Measurements from ENCODE around the gene ABCC10.

The ABCC10 gene

GRCh38 chr6:43475516-43475915 is 48.2 kb downstream of the ABCC10 start:
- no CpG with 5 or more reads among the region's 6 CpGs for WGBS (ENCODE audit: extremely low coverage, insufficient coverage, low lambda C conversion rate)
- H2AK5ac ChIP-seq (ENCODE audit: low read length) = no peak overlapping the region
- no peaks in the 10 kb centered on the region for H3K27me3 ChIP-seq (ENCODE audit: insufficient read depth, low read length, poor library complexity)
- no peak overlapping the region for H3K18ac ChIP-seq (ENCODE audit: low read length)
- H3K9ac ChIP-seq (ENCODE audit: low read length) = no peak overlapping the region
- peaks cover 15% of the 10 kb centered on the region for H3K79me1 ChIP-seq (ENCODE audit: low read length)
- H3K56ac ChIP-seq (ENCODE audit: low read length) = peak overlapping the region; percentile 15
- no peak overlapping the region for H3K4me3 ChIP-seq (ENCODE audit: low read length)
- no peak overlapping the region for H4K5ac ChIP-seq (ENCODE audit: low read length)
- H3K36me3 ChIP-seq (ENCODE audit: control insufficient read depth, insufficient read depth, low read length) = no peaks in the 10 kb centered on the region
- no peak overlapping the region for H2BK120ac ChIP-seq (ENCODE audit: low read depth, low read length)
- H2BK5ac ChIP-seq (ENCODE audit: low read length) = no peak overlapping the region
- no peak overlapping the region for H2BK15ac ChIP-seq (replicated peaks; ENCODE audit: low read depth)
- H3K79me2 ChIP-seq (ENCODE audit: control insufficient read depth, insufficient read depth, low read length) = peaks cover 17% of the 10 kb centered on the region
- no peak overlapping the region for H4K8ac ChIP-seq (ENCODE audit: low read depth, low read length)
- H3K4ac ChIP-seq (ENCODE audit: low read depth, low read length) = no peak overlapping the region
- no peak overlapping the region for H3K27ac ChIP-seq (ENCODE audit: low read depth, low read length)
- H3K4me2 ChIP-seq (ENCODE audit: low read length) = no peak overlapping the region
- H3K23ac ChIP-seq (ENCODE audit: low read length) = no peak overlapping the region
- H3K4me1 ChIP-seq (ENCODE audit: control insufficient read depth, low read depth, low read length) = peaks cover 9% of the 10 kb centered on the region
- DNase-seq = no peak

- Histone ChIP-seq H3K18ac (ENCODE audit: low read length) (no peak overlapping the region), H3K4me1 (ENCODE audit: control insufficient read depth, low read depth, low read length) (peaks cover 9% of the 10 kb centered on the region), H2BK15ac (replicated peaks; ENCODE audit: low read depth) (no peak overlapping the region), H3K79me2 (ENCODE audit: control insufficient read depth, insufficient read depth, low read length) (peaks cover 17% of the 10 kb centered on the region), H3K23ac (ENCODE audit: low read length) (no peak overlapping the region), H3K27me3 (ENCODE audit: insufficient read depth, low read length, poor library complexity) (no peaks in the 10 kb centered on the region), H2AK5ac (ENCODE audit: low read length) (no peak overlapping the region), H3K36me3 (ENCODE audit: control insufficient read depth, insufficient read depth, low read length) (no peaks in the 10 kb centered on the region), H3K4me3 (ENCODE audit: low read length) (no peak overlapping the region), H4K8ac (ENCODE audit: low read depth, low read length) (no peak overlapping the region), H3K4ac (ENCODE audit: low read depth, low read length) (no peak overlapping the region), H3K27ac (ENCODE audit: low read depth, low read length) (no peak overlapping the region), H3K79me1 (ENCODE audit: low read length) (peaks cover 16% of the 10 kb centered on the region), H2BK5ac (ENCODE audit: low read length) (no peak overlapping the region), H3K9ac (ENCODE audit: low read length) (peak overlapping the region; percentile 63), H4K5ac (ENCODE audit: low read length) (no peak overlapping the region), H3K4me2 (ENCODE audit: low read length) (peak overlapping the region; percentile 37), H3K56ac (ENCODE audit: low read length) (peak overlapping the region; percentile 76), H2BK120ac (ENCODE audit: low read depth, low read length) (no peak overlapping the region)
- no peak for DNase-seq
- WGBS (ENCODE audit: extremely low coverage, insufficient coverage, low lambda C conversion rate) = no CpG with 5 or more reads among the region's 2 CpGs
These were observed 49.4 kb downstream of the ABCC10 start for GRCh38 chr6:43476746-43477145.

- peak within 1 kb of the TSS; percentile 95 for H3K56ac ChIP-seq (ENCODE audit: low read length)
- no peak within 1 kb of the TSS for H2AK5ac ChIP-seq (ENCODE audit: low read length)
- H3K79me2 ChIP-seq (ENCODE audit: control insufficient read depth, insufficient read depth, low read length) = peaks cover 20% of the 10 kb centered on the region
- no peak within 1 kb of the TSS for H3K27ac ChIP-seq (ENCODE audit: low read depth, low read length)
- H3K4me1 ChIP-seq (ENCODE audit: control insufficient read depth, low read depth, low read length) = peaks cover 9% of the 10 kb centered on the region
- no peak within 1 kb of the TSS for H4K5ac ChIP-seq (ENCODE audit: low read length)
- no peak within 1 kb of the TSS for H2BK15ac ChIP-seq (replicated peaks; ENCODE audit: low read depth)
- H3K27me3 ChIP-seq (ENCODE audit: insufficient read depth, low read length, poor library complexity) = no peaks in the 10 kb centered on the region
- peak within 1 kb of the TSS; percentile 97 for H3K4ac ChIP-seq (ENCODE audit: low read depth, low read length)
- no peak within 1 kb of the TSS for H2BK5ac ChIP-seq (ENCODE audit: low read length)
- H3K36me3 ChIP-seq (ENCODE audit: control insufficient read depth, insufficient read depth, low read length) = no peaks in the 10 kb centered on the region
- no peak within 1 kb of the TSS for H3K23ac ChIP-seq (ENCODE audit: low read length)
- H2BK120ac ChIP-seq (ENCODE audit: low read depth, low read length) = no peak within 1 kb of the TSS
- peak within 1 kb of the TSS; percentile 91 for H4K8ac ChIP-seq (ENCODE audit: low read depth, low read length)
- H3K4me2 ChIP-seq (ENCODE audit: low read length) = peak within 1 kb of the TSS; percentile 96
- peak; percentile 93 for DNase-seq
- peak within 1 kb of the TSS; percentile 79 for H3K9ac ChIP-seq (ENCODE audit: low read length)
- peak within 1 kb of the TSS; percentile 83 for H3K4me3 ChIP-seq (ENCODE audit: low read length)
- H3K18ac ChIP-seq (ENCODE audit: low read length) = peak within 1 kb of the TSS; percentile 97
- peaks cover 18% of the 10 kb centered on the region for H3K79me1 ChIP-seq (ENCODE audit: low read length)
- no CpG with 5 or more reads among the region's 34 CpGs for WGBS (ENCODE audit: extremely low coverage, insufficient coverage, low lambda C conversion rate)
These were observed 50.1 kb downstream of the ABCC10 start, which contains the start of gene TJAP1 for GRCh38 chr6:43477235-43478007. Gene TJAP1, plus strand, starts transcription at chr6:43477570. Its CDS starts 21,432 bp downstream, at chr6:43499002.

GRCh38 chr6:43478008-43478372 is 50.6 kb downstream of the ABCC10 start:
- H3K79me2 ChIP-seq (ENCODE audit: control insufficient read depth, insufficient read depth, low read length) = peaks cover 23% of the 10 kb centered on the region
- no peak overlapping the region for H2BK120ac ChIP-seq (ENCODE audit: low read depth, low read length)
- no CpG with 5 or more reads among the region's 3 CpGs for WGBS (ENCODE audit: extremely low coverage, insufficient coverage, low lambda C conversion rate)
- no peak overlapping the region for H2AK5ac ChIP-seq (ENCODE audit: low read length)
- no peak overlapping the region for H2BK5ac ChIP-seq (ENCODE audit: low read length)
- H3K4me1 ChIP-seq (ENCODE audit: control insufficient read depth, low read depth, low read length) = peaks cover 9% of the 10 kb centered on the region
- no peak overlapping the region for H4K8ac ChIP-seq (ENCODE audit: low read depth, low read length)
- H3K4me2 ChIP-seq (ENCODE audit: low read length) = peak overlapping the region; percentile 96
- H3K4ac ChIP-seq (ENCODE audit: low read depth, low read length) = peak overlapping the region; percentile 97
- peaks cover 21% of the 10 kb centered on the region for H3K79me1 ChIP-seq (ENCODE audit: low read length)
- no peak overlapping the region for H3K18ac ChIP-seq (ENCODE audit: low read length)
- no peaks in the 10 kb centered on the region for H3K27me3 ChIP-seq (ENCODE audit: insufficient read depth, low read length, poor library complexity)
- no peaks in the 10 kb centered on the region for H3K36me3 ChIP-seq (ENCODE audit: control insufficient read depth, insufficient read depth, low read length)
- peak overlapping the region; percentile 79 for H3K9ac ChIP-seq (ENCODE audit: low read length)
- peak overlapping the region; percentile 95 for H3K56ac ChIP-seq (ENCODE audit: low read length)
- H3K4me3 ChIP-seq (ENCODE audit: low read length) = peak overlapping the region; percentile 83
- no peak overlapping the region for H2BK15ac ChIP-seq (replicated peaks; ENCODE audit: low read depth)
- H4K5ac ChIP-seq (ENCODE audit: low read length) = no peak overlapping the region
- H3K27ac ChIP-seq (ENCODE audit: low read depth, low read length) = no peak overlapping the region
- DNase-seq = no peak
- no peak overlapping the region for H3K23ac ChIP-seq (ENCODE audit: low read length)

- peaks cover 2% of the 10 kb centered on the region for H3K36me3 ChIP-seq (ENCODE audit: control insufficient read depth, insufficient read depth, low read length)
- no CpG with 5 or more reads among the region's 2 CpGs for WGBS (ENCODE audit: extremely low coverage, insufficient coverage, low lambda C conversion rate)
These were observed 53.7 kb downstream of the ABCC10 start for GRCh38 chr6:43481075-43481474.

More at GRCh38 chr6:43481075-43481474, 53.7 kb downstream of the ABCC10 start:
- peaks cover 31% of the 10 kb centered on the region for H3K79me2 ChIP-seq (ENCODE audit: control insufficient read depth, insufficient read depth, low read length)
- H3K4me2 ChIP-seq (ENCODE audit: low read length) = no peak overlapping the region
- no peak overlapping the region for H3K4me3 ChIP-seq (ENCODE audit: low read length)
- no peak overlapping the region for H2BK5ac ChIP-seq (ENCODE audit: low read length)
- no peak overlapping the region for H3K23ac ChIP-seq (ENCODE audit: low read length)
- no peaks in the 10 kb centered on the region for H3K27me3 ChIP-seq (ENCODE audit: insufficient read depth, low read length, poor library complexity)
- no peak overlapping the region for H2BK120ac ChIP-seq (ENCODE audit: low read depth, low read length)
- H3K4ac ChIP-seq (ENCODE audit: low read depth, low read length) = no peak overlapping the region
- H2AK5ac ChIP-seq (ENCODE audit: low read length) = no peak overlapping the region
- no peak overlapping the region for H3K18ac ChIP-seq (ENCODE audit: low read length)
- no peak overlapping the region for H4K5ac ChIP-seq (ENCODE audit: low read length)
- H3K56ac ChIP-seq (ENCODE audit: low read length) = no peak overlapping the region
- no peak overlapping the region for H3K9ac ChIP-seq (ENCODE audit: low read length)
- peaks cover 9% of the 10 kb centered on the region for H3K4me1 ChIP-seq (ENCODE audit: control insufficient read depth, low read depth, low read length)
- H3K79me1 ChIP-seq (ENCODE audit: low read length) = peaks cover 32% of the 10 kb centered on the region
- H2BK15ac ChIP-seq (replicated peaks; ENCODE audit: low read depth) = no peak overlapping the region
- no peak overlapping the region for H4K8ac ChIP-seq (ENCODE audit: low read depth, low read length)
- DNase-seq = peak; percentile 53
- no peak overlapping the region for H3K27ac ChIP-seq (ENCODE audit: low read depth, low read length)

Measured in mesendoderm (in vitro differentiated cells).